HCT116 (cell line): ENCODE measurements around the gene ERGIC3. TPM values are rescaled to one million over a fixed set of nuclear protein-coding genes. Genes with fewer than 3 reads are reported as not detected.

Experiments
- ATAC-seq: fragments of 200-7000 bp; cut with Tn5 transposase; 2 replicates; pipeline ENCODE4 v1.9.1; 2020; ENCODE audit warnings: mild to moderate bottlenecking, moderate library complexity
- BruUV-seq: library from RNA; stranded (reverse); fragments of 400-500 nt; replicated peaks from 2 replicates; lab custom pipeline; 2021; lab: Mats Ljungman, UMichigan
- CTCF ChIA-PET: fragments of 300-600 bp; sonication (Branson Sonifier 250); formaldehyde crosslinking; loops from one replicate; lab custom pipeline; 2021; ENCODE audit warnings: antibody characterized with exemption; lab: Charles Lee
- POLR2A ChIA-PET: fragments of 300-600, 350-600 bp; sonication (Branson Sonifier 250); formaldehyde crosslinking; loops from one replicate; lab custom pipeline; 2021; ENCODE audit warnings: antibody characterized with exemption; lab: Charles Lee
- RAD21 ChIA-PET, 2 experiments: fragments of 300-600 bp; sonication (Branson Sonifier 250); formaldehyde crosslinking; loops; one replicate each; lab custom pipeline; 2023; ENCODE audit warnings: low total read pairs in 2 of 2; ENCODE audit not compliant: uncharacterized antibody in 2 of 2, unreplicated experiment in 2 of 2, low non-redundant PET in 1 of 2; lab: Charles Lee
- DNase-seq: peaks from one replicate; pipeline ENCODE4 v3.0.0-alpha.2; 2010; ENCODE audit warnings: low read depth, low spot score
- H2AFZ ChIP-seq: fragments of 200-600 bp; shearing (Covaris generic), sonication (generic); 2 replicates; pipeline ENCODE4 v1.6.1; 2017; ENCODE audit warnings: low read depth, mixed run types, mixed read lengths, antibody characterized with exemption, low read length; ENCODE audit not compliant: poor library complexity, severe bottlenecking
- H3K27ac ChIP-seq: 2 replicates; pipeline ENCODE4 v1.5.1; 2012; ENCODE audit warnings: low read depth, low read length
- H3K27me3 ChIP-seq: fragments of 200-600 bp; sonication (generic); 2 replicates; pipeline ENCODE4 v1.6.1; 2016; ENCODE audit warnings: mixed run types, low read length, mixed read lengths; ENCODE audit not compliant: insufficient read depth
- H3K36me3 ChIP-seq, 2 experiments: fragments of 200-500 bp in 1 of 2; fragments of 200-600 bp in 1 of 2; sonication (Bioruptor generic) in 1 of 2; sonication (generic) in 1 of 2; 2 replicates each; pipeline versions ENCODE4 v1.5.1 to v1.6.1; 2014 to 2016; ENCODE audit warnings: low read length in 2 of 2, inconsistent platforms in 1 of 2, mixed read lengths in 1 of 2, mixed run types in 1 of 2; ENCODE audit not compliant: insufficient read depth in 2 of 2, control insufficient read depth in 1 of 2
- H3K4me1 ChIP-seq, 2 experiments: fragments of 200-600 bp in 1 of 2; sonication (generic) in 1 of 2; 2 replicates each; pipeline versions ENCODE4 v1.5.1 to v1.6.1; 2012 to 2017; ENCODE audit warnings: low read length in 2 of 2, inconsistent platforms in 1 of 2, mild to moderate bottlenecking in 1 of 2, mixed read lengths in 1 of 2, mixed run types in 1 of 2, moderate library complexity in 1 of 2; ENCODE audit not compliant: insufficient read depth in 2 of 2, control insufficient read depth in 1 of 2
- H3K4me2 ChIP-seq: fragments of 200-600 bp; sonication (generic); 2 replicates; pipeline ENCODE4 v1.6.1; 2017; ENCODE audit warnings: mixed run types, low read length, mixed read lengths
- H3K4me3 ChIP-seq, 2 experiments: fragments of 200-600 bp in 1 of 2; sonication (generic) in 1 of 2; replicated peaks in 1 of 2; 2 replicates each; pipeline ENCODE4 v1.5.1; 2011 to 2016; ENCODE audit warnings: low read length in 2 of 2, control low read depth in 1 of 2, low read depth in 1 of 2, mild to moderate bottlenecking in 1 of 2, mixed read lengths in 1 of 2, mixed run types in 1 of 2
- H3K79me2 ChIP-seq: fragments of 200-600 bp; sonication (generic); 2 replicates; pipeline ENCODE4 v1.6.1; 2017; ENCODE audit warnings: mild to moderate bottlenecking, mixed run types, low read length, moderate library complexity, mixed read lengths; ENCODE audit not compliant: insufficient read depth
- H3K9ac ChIP-seq: fragments of 200-600 bp; sonication (generic); 2 replicates; pipeline ENCODE4 v1.6.1; 2016; ENCODE audit warnings: low read length, mixed read lengths
- H3K9me2 ChIP-seq: fragments of 200-600 bp; sonication (generic), shearing (Covaris generic); 2 replicates; pipeline ENCODE4 v1.6.1; 2017; ENCODE audit warnings: mixed run types, mild to moderate bottlenecking, moderate library complexity; ENCODE audit not compliant: insufficient read depth
- H3K9me3 ChIP-seq, 2 experiments: fragments of 200-500 bp in 1 of 2; fragments of 200-600 bp in 1 of 2; sonication (Bioruptor generic) in 1 of 2; sonication (generic) in 1 of 2; 2 replicates each; pipeline ENCODE4 v1.6.1; 2014 to 2017; ENCODE audit warnings: low read length in 2 of 2, mixed read lengths in 2 of 2, inconsistent platforms in 1 of 2, low read depth in 1 of 2, mild to moderate bottlenecking in 1 of 2, mixed run types in 1 of 2, moderate library complexity in 1 of 2; ENCODE audit not compliant: control insufficient read depth in 1 of 2, insufficient read depth in 1 of 2
- H4K20me1 ChIP-seq: fragments of 200-600 bp; sonication (generic), shearing (Covaris generic); 2 replicates; pipeline ENCODE4 v1.6.1; 2017; ENCODE audit warnings: mixed run types, mild to moderate bottlenecking, moderate library complexity; ENCODE audit not compliant: insufficient read depth
- CBX3 ChIP-seq: IDR thresholded peaks from 2 replicates; pipeline ENCODE4 v1.6.1; 2012; ENCODE audit warnings: low read depth
- CTCF ChIP-seq, 3 experiments: fragments of 200-600 bp in 1 of 3; sonication (generic) in 1 of 3; IDR thresholded peaks in 2 of 3; conservative IDR thresholded peaks in 1 of 3; 2 replicates each; pipeline ENCODE4 v1.5.1; 2012 to 2017; ENCODE audit warnings: low read depth in 2 of 3, low read length in 2 of 3, antibody characterized with exemption in 1 of 3, borderline replicate concordance in 1 of 3, control low read depth in 1 of 3, mild to moderate bottlenecking in 1 of 3, mixed read lengths in 1 of 3, mixed run types in 1 of 3, moderate library complexity in 1 of 3; ENCODE audit not compliant: insufficient read depth in 1 of 3
- EGR1 ChIP-seq: IDR thresholded peaks from 2 replicates; pipeline ENCODE4 v1.6.1; 2012; ENCODE audit warnings: low read depth
- ELF1 ChIP-seq: IDR thresholded peaks from 2 replicates; pipeline ENCODE4 v1.6.1; 2012; ENCODE audit warnings: low read depth, borderline replicate concordance
- EZH2phosphoT487 ChIP-seq: fragments of 200-600 bp; IDR thresholded peaks from 2 replicates; pipeline ENCODE4 v1.6.1; 2018; ENCODE audit warnings: antibody characterized with exemption, borderline replicate concordance
- FOSL1 ChIP-seq: IDR thresholded peaks from 2 replicates; pipeline ENCODE4 v1.6.1; 2012; ENCODE audit warnings: low read depth
- JUND ChIP-seq: IDR thresholded peaks from 2 replicates; pipeline ENCODE4 v1.6.1; 2012
- POLR2AphosphoS5 ChIP-seq: IDR thresholded peaks from 2 replicates; pipeline ENCODE4 v1.6.1; 2011; ENCODE audit warnings: mild to moderate bottlenecking, low read depth, low read length, moderate library complexity
- RAD21 ChIP-seq: IDR thresholded peaks from 2 replicates; pipeline ENCODE4 v1.6.1; 2012; ENCODE audit warnings: low read depth, mild to moderate bottlenecking
- REST ChIP-seq: IDR thresholded peaks from 2 replicates; pipeline ENCODE4 v1.6.1; 2012; ENCODE audit warnings: low read depth
- SIN3A ChIP-seq: IDR thresholded peaks from 2 replicates; pipeline ENCODE4 v1.6.1; 2012; ENCODE audit warnings: low read depth
- SP1 ChIP-seq: IDR thresholded peaks from 2 replicates; pipeline ENCODE4 v1.6.1; 2012; ENCODE audit warnings: low read depth
- SRF ChIP-seq: IDR thresholded peaks from 2 replicates; pipeline ENCODE4 v1.6.1; 2012; ENCODE audit warnings: low read depth
- TCF7L2 ChIP-seq: IDR thresholded peaks from 2 replicates; pipeline ENCODE4 v1.7.0; 2011; ENCODE audit warnings: borderline replicate concordance, inconsistent platforms; ENCODE audit not compliant: insufficient read depth, insufficient read length; ENCODE audit errors: extremely low read depth
- ZBTB33 ChIP-seq: IDR thresholded peaks from 2 replicates; pipeline ENCODE4 v1.6.1; 2011; ENCODE audit warnings: mild to moderate bottlenecking, low read length, moderate library complexity; ENCODE audit not compliant: insufficient replicate concordance; ENCODE audit errors: extremely low read depth
- ZNF274 ChIP-seq: fragments of 200-500 bp; sonication (Bioruptor generic); IDR thresholded peaks from 2 replicates; pipeline ENCODE4 v1.6.1; 2014; ENCODE audit warnings: mild to moderate bottlenecking, low read depth, low read length, inconsistent platforms
- intact Hi-C: fragments of 100-400 bp; cut with micrococcal nuclease; formaldehyde crosslinking; loops from 2 replicates; pipeline ENCODE4 v1.10.0; 2022
- total RNA-seq: library from RNA; stranded (reverse); gene quantifications from one replicate; pipeline ENCODE4 v1.2.1, GENCODE V29; 2021; ENCODE audit not compliant: unreplicated experiment
- TF ChIP-seq, protein P1 (sequence below): IDR thresholded peaks from 2 replicates; pipeline ENCODE4 v1.6.1; 2012

ERGIC3 gene
- total RNA-seq, 1 experiment from 2014 or later = 229 TPM

DNA sequence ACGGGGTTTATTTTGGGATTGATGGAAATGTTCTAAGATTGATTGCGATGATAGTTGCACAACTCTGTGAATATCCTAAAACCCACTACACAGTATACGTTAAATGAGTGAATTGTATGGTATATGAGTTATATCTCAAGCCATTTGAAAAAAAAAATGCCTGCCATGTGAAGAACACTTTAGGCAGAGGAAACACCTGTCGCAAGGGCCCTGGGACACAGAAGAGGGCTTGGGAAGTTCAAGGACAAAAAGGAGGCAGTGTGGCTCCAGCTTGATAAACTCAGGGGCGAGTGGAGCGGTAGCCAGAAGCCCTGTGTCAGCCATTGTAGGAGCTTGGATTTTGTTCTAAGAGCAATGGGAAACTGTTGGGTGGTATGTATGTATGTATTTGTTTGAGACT is 49.5 kb upstream of the ERGIC3 start:
- H3K79me2 ChIP-seq = no peaks in the 10 kb centered on the region
- TF ChIP-seq ELF1 (no peak), EZH2phosphoT487 (no peak), RAD21 (no peak), POLR2AphosphoS5 (no peak), TCF7L2 (no peak), JUND (no peak), ZNF274 (no peak), SP1 (no peak), SRF (no peak), CTCF (IDR thresholded peaks at IDR 0.05 in 2 of 3, conservative IDR thresholded peaks at IDR 0.05 in 1 of 3; ENCODE audit: borderline replicate concordance in 1 of 3, insufficient read depth in 1 of 3, low read depth in 2 of 3, low read length in 2 of 3) (no peak), ZBTB33 (no peak), CBX3 (no peak), FOSL1 (no peak), EGR1 (no peak), SIN3A (no peak), REST (no peak)
- TF ChIP-seq, protein P1, sequence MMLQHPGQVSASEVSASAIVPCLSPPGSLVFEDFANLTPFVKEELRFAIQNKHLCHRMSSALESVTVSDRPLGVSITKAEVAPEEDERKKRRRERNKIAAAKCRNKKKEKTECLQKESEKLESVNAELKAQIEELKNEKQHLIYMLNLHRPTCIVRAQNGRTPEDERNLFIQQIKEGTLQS = no peak
- no peaks in the 10 kb centered on the region for H3K9me3 ChIP-seq
- ChIA-PET CTCF (no interaction called here), POLR2A (no interaction called here), RAD21 (no interaction called here)
- no peak overlapping the region for H3K9ac ChIP-seq
- H3K4me2 ChIP-seq = no peak overlapping the region
- no peak overlapping the region for H3K4me3 ChIP-seq
- ATAC-seq = no peak
- no peaks in the 10 kb centered on the region; the same call in 1 of the 2 replicates for H4K20me1 ChIP-seq
- H3K9me2 ChIP-seq = no peaks in the 10 kb centered on the region
- intact Hi-C loops = no loop called here
- peaks cover 31 to 37% of the 10 kb centered on the region in 2 experiments for H3K36me3 ChIP-seq
- H3K27me3 ChIP-seq = no peaks in the 10 kb centered on the region
- H3K4me1 ChIP-seq = no peaks in the 10 kb centered on the region
- no TSS peak for BruUV-seq
- no peak for DNase-seq
- H3K27ac ChIP-seq = no peak overlapping the region
- no peak overlapping the region for H2AFZ ChIP-seq
